Measurements from ENCODE around the gene ITGB2. TPM values are rescaled to one million over a fixed set of nuclear protein-coding genes. Genes with fewer than 3 reads are reported as not detected.

Gene ITGB2
- total RNA-seq, 1 donor from 2014 or later = 468 TPM

DNA sequence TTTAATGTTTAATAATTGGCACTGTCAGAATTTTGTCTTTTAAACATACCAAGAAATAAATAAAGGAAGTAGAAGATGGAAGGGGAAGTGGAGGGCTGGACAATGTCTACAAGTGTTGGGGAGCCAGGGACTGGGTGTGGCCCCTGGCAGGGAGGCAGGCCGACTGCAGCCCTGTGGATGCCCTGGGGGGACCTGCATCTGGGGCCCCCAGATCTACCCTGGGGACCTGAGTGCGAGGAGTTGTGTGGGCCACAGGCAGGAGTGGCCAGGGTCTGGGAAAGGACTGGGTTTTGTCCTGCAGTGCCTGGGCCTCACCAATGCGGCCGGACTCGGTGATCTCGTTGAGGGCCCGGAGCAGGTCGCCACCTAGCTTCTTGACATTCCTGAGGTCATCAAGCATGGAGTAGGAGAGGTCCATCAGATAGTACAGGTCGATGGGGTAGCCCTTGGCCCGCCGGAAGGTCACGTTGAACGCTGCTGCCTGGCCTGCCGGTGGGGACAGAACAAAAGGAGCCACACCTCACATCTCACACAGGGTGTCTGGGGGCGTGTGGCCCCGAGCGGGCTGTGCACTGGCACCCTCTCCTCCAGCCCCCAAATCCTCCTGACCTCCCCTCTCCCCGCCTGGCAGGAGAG lies 17.5 kb downstream of the ITGB2 start:
- no peak overlapping the region for H3K4me3 ChIP-seq
- H3K4me1 ChIP-seq = peaks cover 29% of the 10 kb centered on the region
- ATAC-seq (peak in 1 of 2 donors; percentile 29), DNase-seq (peak; percentile 61)
- intact Hi-C loops (cut with DNase I) = no loop called here
- H3K27ac ChIP-seq = no peak overlapping the region
- peaks cover 54% of the 10 kb centered on the region for H3K36me3 ChIP-seq
- TF ChIP-seq, protein P1, sequence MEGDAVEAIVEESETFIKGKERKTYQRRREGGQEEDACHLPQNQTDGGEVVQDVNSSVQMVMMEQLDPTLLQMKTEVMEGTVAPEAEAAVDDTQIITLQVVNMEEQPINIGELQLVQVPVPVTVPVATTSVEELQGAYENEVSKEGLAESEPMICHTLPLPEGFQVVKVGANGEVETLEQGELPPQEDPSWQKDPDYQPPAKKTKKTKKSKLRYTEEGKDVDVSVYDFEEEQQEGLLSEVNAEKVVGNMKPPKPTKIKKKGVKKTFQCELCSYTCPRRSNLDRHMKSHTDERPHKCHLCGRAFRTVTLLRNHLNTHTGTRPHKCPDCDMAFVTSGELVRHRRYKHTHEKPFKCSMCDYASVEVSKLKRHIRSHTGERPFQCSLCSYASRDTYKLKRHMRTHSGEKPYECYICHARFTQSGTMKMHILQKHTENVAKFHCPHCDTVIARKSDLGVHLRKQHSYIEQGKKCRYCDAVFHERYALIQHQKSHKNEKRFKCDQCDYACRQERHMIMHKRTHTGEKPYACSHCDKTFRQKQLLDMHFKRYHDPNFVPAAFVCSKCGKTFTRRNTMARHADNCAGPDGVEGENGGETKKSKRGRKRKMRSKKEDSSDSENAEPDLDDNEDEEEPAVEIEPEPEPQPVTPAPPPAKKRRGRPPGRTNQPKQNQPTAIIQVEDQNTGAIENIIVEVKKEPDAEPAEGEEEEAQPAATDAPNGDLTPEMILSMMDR (IDR thresholded peaks at IDR 0.05) = no peak
- H3K9me3 ChIP-seq = no peaks in the 10 kb centered on the region
- H3K27me3 ChIP-seq (ENCODE audit: low read depth) = no peaks in the 10 kb centered on the region

DNA sequence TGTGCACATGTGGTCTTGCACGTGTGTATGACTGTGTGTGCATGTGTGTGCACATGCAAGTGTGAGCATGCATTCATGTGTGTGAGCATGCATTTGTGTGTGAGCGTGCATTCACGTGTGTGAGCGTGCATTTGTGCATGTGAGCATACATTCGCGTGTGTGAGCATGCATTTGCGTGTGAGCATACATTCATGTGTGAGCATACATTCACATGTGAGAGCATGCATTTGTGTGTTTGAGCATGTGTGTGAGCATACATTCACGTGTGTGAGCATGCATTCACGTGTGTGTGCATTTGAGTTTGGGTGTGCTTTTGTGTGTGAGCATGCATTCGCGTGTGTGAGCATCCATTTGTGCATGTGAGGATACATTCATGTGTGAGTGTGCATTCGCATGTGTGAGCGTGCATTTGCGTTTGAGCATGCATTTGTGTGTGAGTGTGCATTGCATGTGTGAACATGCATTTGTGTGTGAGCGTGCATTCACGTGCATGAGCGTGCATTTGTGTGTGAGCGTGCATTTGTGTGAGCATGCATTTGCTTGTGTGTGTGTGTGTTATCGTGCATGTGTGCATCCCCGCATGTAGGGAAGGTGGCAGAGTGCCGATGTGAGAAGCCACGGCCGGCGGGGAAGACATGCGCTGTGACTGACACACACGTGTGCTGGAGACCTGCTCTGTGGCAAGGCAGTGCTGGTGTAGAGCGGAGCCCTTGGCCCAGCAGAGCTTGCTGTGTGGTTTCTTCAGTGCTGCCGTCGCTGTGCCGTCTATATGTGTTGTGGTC lies 18.2 kb downstream of the ITGB2 start:
- Histone ChIP-seq H3K4me1 (peaks cover 25% of the 10 kb centered on the region), H3K9me3 (no peaks in the 10 kb centered on the region), H3K27ac (no peak overlapping the region), H3K27me3 (ENCODE audit: low read depth) (no peaks in the 10 kb centered on the region), H3K4me3 (no peak overlapping the region), H3K36me3 (peaks cover 54% of the 10 kb centered on the region)
- intact Hi-C loops (cut with DNase I) = no loop called here
- ATAC-seq (no peak), DNase-seq (peak; percentile 45)
- TF ChIP-seq, protein P1 (IDR thresholded peaks at IDR 0.05) = no peak

DNA sequence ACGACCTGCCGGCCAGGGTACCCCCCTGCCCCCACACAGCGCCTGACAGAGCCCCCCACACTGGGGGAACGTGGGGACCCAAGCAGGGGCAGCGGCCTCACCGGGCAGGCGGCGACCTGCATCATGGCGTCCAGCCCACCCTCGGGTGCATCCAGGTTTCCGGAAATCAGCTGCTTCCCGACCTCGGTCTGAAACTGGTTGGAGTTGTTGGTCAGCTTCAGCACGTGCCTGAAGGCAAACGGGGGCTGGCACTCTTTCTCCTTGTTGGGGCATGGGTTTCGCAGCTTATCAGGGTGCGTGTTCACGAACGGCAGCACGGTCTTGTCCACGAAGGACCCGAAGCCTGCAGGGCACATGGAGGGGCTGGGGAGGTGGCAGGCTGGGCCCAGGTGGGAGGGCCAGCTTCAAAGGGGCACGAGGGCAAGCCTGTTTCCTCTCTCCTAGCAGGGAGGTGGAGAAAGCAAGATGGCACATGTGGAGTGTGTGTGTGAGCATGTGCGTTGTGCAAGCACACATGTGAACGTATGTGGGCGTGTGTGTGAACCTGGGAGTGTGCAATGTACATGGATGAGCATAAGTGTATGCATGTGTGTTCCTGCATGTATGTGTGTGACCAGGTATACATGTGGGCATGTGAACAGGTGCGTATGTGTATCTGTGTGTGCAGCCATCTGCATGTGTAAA lies 19.2 kb downstream of the ITGB2 start:
- peaks cover 55% of the 10 kb centered on the region for H3K36me3 ChIP-seq

DNA sequence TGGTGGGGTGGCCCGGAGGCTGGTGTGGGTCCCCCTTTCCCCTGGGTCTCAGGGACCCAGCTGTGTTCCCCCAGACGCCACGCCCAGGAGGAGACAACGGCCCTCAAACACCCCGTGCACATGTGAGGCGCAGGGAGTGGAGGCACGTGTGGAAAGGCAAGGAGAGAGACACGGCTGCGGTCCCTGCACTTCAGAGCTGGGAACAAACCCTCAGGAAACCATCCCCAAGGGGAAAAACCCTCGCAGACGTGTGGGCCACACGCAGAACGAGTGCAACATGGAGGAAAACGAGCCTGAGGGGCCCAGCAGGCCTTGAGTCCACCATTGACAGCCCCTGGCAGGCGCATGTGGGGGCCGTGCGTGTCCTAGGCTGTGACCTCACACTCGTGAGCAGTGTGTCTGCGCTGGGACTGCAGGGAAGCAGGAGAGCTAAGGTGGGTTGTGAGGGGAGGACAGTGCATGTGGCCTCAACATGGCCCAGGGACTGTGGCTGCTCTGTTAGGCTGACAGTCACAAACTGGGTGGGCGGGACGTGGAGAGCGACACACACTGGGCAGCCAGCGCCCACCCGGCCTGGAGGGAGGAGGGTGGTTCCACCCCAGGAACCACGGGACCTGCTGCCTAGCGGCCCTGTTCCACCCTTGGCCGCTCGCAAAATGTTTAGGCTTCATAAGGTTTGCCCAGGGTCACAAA lies 20.0 kb downstream of the ITGB2 start:
- Histone ChIP-seq H3K27ac (no peak overlapping the region), H3K4me1 (peaks cover 31% of the 10 kb centered on the region), H3K27me3 (ENCODE audit: low read depth) (no peaks in the 10 kb centered on the region), H3K36me3 (peaks cover 52% of the 10 kb centered on the region), H3K4me3 (no peak overlapping the region), H3K9me3 (no peaks in the 10 kb centered on the region)
- peak; percentile 43 for DNase-seq
- intact Hi-C loops (cut with DNase I) = no loop called here
- no peak for ATAC-seq
- TF ChIP-seq, protein P1 (IDR thresholded peaks at IDR 0.05) = no peak

More for the DNA sequence above, 19.2 kb downstream of the ITGB2 start:
- no peak overlapping the region for H3K27ac ChIP-seq
- intact Hi-C loops (cut with DNase I) = no loop called here
- H3K4me3 ChIP-seq = no peak overlapping the region
- TF ChIP-seq, protein P1 (IDR thresholded peaks at IDR 0.05) = no peak
- no peaks in the 10 kb centered on the region for H3K27me3 ChIP-seq (ENCODE audit: low read depth)
- peak; percentile 39 for DNase-seq
- no peak for ATAC-seq
- H3K4me1 ChIP-seq = peaks cover 29% of the 10 kb centered on the region
- no peaks in the 10 kb centered on the region for H3K9me3 ChIP-seq

All from lower lobe of right lung (tissue), 2 donors.